ENCODE data around the gene CCDC149.

Gene CCDC149

DNA sequence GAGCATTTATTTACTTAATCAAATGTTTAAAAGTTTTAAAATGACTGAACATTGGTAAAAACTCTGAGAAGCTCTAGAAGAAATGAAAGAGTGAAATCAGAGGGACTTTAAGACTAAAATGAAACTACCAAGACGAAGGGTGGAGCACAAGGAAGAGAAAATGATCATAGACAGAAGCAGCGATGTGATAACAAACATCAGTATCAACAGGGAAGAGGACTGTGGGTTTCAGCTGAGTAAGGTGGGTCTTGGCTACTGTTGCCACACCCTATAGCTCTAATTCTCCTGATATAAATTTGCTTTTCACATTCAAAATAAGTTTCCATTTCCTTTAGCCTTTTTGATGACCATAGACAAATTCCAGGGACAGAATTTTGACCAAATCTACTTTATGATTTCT is 99.1 kb downstream of the CCDC149 start:
- TF ChIP-seq, protein P1, sequence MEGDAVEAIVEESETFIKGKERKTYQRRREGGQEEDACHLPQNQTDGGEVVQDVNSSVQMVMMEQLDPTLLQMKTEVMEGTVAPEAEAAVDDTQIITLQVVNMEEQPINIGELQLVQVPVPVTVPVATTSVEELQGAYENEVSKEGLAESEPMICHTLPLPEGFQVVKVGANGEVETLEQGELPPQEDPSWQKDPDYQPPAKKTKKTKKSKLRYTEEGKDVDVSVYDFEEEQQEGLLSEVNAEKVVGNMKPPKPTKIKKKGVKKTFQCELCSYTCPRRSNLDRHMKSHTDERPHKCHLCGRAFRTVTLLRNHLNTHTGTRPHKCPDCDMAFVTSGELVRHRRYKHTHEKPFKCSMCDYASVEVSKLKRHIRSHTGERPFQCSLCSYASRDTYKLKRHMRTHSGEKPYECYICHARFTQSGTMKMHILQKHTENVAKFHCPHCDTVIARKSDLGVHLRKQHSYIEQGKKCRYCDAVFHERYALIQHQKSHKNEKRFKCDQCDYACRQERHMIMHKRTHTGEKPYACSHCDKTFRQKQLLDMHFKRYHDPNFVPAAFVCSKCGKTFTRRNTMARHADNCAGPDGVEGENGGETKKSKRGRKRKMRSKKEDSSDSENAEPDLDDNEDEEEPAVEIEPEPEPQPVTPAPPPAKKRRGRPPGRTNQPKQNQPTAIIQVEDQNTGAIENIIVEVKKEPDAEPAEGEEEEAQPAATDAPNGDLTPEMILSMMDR (IDR thresholded peaks at IDR 0.05; ENCODE audit: low read depth, low read length) = no peak
- no peak overlapping the region for H3K4me3 ChIP-seq (ENCODE audit: low read depth, low read length)

DNA sequence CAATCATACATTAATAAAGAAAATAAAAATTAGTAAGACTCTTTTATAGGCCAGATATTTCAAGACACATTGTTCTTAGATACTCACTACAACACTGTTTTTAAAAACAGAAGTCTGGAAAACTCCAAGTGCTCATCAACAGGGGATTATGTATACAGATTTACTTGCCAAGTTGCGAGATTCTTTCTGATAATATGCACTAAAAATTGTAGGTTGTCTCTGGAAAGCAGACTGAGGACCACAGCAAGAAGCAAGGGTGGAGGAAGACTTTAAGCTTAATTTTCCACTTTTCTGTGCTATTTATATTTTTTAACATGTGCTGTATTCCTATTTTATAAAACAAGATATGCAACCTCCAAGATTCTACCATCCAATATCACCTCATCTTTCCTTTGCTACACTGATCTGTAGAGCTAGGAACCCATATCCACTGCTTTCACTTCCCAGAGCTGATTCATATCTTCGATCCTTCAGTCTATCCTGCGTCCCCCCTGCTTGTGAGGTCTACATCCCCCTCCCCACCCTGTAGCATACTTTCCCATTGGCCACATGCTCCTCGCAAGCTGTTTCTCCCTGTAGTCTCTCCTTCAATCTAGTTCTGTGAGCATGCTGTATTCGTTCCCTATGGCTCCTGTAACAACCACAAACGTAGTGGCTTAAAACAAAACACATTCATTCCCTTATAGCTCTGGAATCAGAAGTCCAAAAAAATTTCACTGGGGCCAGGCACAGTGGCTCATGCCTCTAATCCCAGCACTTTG is 101.8 kb downstream of the CCDC149 start:
- TF ChIP-seq, protein P1 (IDR thresholded peaks at IDR 0.05; ENCODE audit: low read depth, low read length) = no peak

DNA sequence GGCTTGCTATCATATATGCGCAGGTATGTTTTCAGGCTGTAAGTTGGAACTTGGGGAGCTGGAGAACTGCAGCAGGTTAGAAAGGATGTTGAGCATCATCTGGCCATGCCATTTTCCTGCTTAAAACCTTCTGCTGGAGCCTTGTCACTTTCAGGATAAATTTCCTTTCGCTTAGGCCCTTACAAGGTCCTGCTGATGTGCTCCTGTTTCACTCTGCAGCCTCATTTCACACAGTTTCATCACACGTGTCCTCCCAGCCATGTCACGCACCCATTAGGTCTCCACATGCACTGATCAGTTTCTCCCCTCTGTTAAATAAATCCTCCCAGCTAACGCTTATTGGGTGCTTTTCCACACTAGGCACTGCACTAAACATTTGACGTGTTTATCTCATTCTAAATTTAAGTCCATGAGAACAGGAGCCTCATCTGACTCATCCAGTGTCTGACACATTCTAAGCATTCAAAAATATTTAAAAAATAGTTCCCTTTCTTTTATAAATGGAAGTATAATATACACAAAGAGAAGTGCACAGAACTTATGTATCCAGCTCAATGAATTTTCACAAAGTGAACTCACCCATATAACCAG is 102.9 kb downstream of the CCDC149 start:
- TF ChIP-seq, protein P1 (IDR thresholded peaks at IDR 0.05; ENCODE audit: low read depth, low read length) = no peak
- H3K4me3 ChIP-seq (ENCODE audit: low read depth, low read length) = no peak overlapping the region

More for the DNA sequence above, 101.8 kb downstream of the CCDC149 start:
- H3K4me3 ChIP-seq (ENCODE audit: low read depth, low read length) = no peak overlapping the region

GRCh38 chr4:24809376-24809775 is 103.5 kb downstream of the CCDC149 start:
- H3K4me3 ChIP-seq (ENCODE audit: low read depth, low read length) = no peak overlapping the region
- TF ChIP-seq, protein P1 (IDR thresholded peaks at IDR 0.05; ENCODE audit: low read depth, low read length) = no peak

GRCh38 chr4:24808955-24809354 is 103.9 kb downstream of the CCDC149 start:
- no peak overlapping the region for H3K4me3 ChIP-seq (ENCODE audit: low read depth, low read length)
- TF ChIP-seq, protein P1 (IDR thresholded peaks at IDR 0.05; ENCODE audit: low read depth, low read length) = no peak

DNA sequence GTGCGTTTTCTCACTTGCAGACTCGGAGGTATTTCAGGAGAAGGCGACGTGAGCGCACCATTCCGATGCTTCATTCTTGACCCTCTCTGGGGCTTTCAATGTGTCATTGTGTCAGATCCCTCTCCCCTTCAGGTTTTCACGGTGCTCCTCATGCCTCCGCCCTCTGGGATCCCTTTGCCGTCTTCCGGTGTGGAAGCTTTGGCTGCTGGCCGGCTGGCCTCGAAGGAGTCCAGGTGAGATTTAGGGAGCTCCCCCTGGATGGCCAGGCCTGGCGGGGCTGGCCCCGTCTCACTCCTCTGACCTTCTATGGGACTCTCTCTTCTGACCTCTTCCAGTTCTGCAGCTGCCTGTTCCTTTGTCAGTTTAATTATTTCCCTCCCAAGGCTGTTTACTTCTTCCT is 104.6 kb downstream of the CCDC149 start:
- H3K4me3 ChIP-seq (ENCODE audit: low read depth, low read length) = no peak overlapping the region
- TF ChIP-seq, protein P1 (IDR thresholded peaks at IDR 0.05; ENCODE audit: low read depth, low read length) = no peak

- TF ChIP-seq, protein P1 (IDR thresholded peaks at IDR 0.05; ENCODE audit: low read depth, low read length) = no peak
- H3K4me3 ChIP-seq (ENCODE audit: low read depth, low read length) = no peak overlapping the region
Observed at GRCh38 chr4:24807611-24808010, 105.2 kb downstream of the CCDC149 start.

Data from WI38 (cell line).